IMR-90 (cell line): ENCODE results near the gene RPAIN. TPM values are rescaled to one million over a fixed set of nuclear protein-coding genes. Genes with fewer than 3 reads are reported as not detected.

Experiments
- ATAC-seq: fragments of 200-7000 bp; cut with Tn5 transposase; 2 replicates; pipeline ENCODE4 v1.9.1; 2020; ENCODE audit warnings: low read depth, mild to moderate bottlenecking, moderate library complexity
- BruUV-seq: library from RNA; stranded (reverse); fragments of 400-500 nt; replicated peaks from 2 replicates; lab custom pipeline; 2021; lab: Mats Ljungman, UMichigan
- CTCF ChIA-PET: fragments of 300-600 bp; formaldehyde crosslinking; extraction: SDS; loops from one replicate; lab custom pipeline; 2021; ENCODE audit warnings: antibody characterized with exemption; lab: Yijun Ruan, JAX
- POLR2A ChIA-PET: fragments of 300-600 bp; sonication (Branson Sonifier 250); formaldehyde crosslinking; loops from one replicate; lab custom pipeline; 2022; ENCODE audit warnings: antibody characterized with exemption; ENCODE audit not compliant: unreplicated experiment; lab: Charles Lee
- DNase-seq: peaks from one replicate; pipeline ENCODE4 v3.0.0; 2013
- H2AFZ ChIP-seq: replicated peaks from 2 replicates; pipeline ENCODE3; 2013; ENCODE audit warnings: low read length, mild to moderate bottlenecking; ENCODE audit not compliant: poor library complexity
- H2AK5ac ChIP-seq: 2 replicates; pipeline ENCODE4 v1.6.1; 2013; ENCODE audit warnings: low read depth, low read length, inconsistent platforms
- H2AK9ac ChIP-seq: replicated peaks from 2 replicates; pipeline ENCODE3; 2013; ENCODE audit warnings: mild to moderate bottlenecking, low read depth, low read length, moderate library complexity; ENCODE audit not compliant: poor library complexity
- H2BK120ac ChIP-seq: 2 replicates; pipeline ENCODE4 v1.6.1; 2013; ENCODE audit warnings: low read depth, low read length, inconsistent platforms
- H2BK15ac ChIP-seq: 3 replicates; pipeline ENCODE4 v1.6.1; 2013; ENCODE audit warnings: low read depth, low read length, inconsistent platforms
- H2BK20ac ChIP-seq: 2 replicates; pipeline ENCODE4 v1.6.1; 2013; ENCODE audit warnings: low read depth, mild to moderate bottlenecking, inconsistent platforms, low read length, moderate library complexity
- H2BK5ac ChIP-seq: 2 replicates; pipeline ENCODE4 v1.6.1; 2013; ENCODE audit warnings: mild to moderate bottlenecking, low read depth, low read length, inconsistent platforms; ENCODE audit not compliant: poor library complexity, severe bottlenecking
- H3K14ac ChIP-seq: replicated peaks from 2 replicates; pipeline ENCODE4 v1.6.1; 2013; ENCODE audit warnings: low read depth, low read length, inconsistent platforms
- H3K18ac ChIP-seq: 2 replicates; pipeline ENCODE4 v1.6.1; 2013; ENCODE audit warnings: low read depth, low read length, control low read depth
- H3K23ac ChIP-seq: 2 replicates; pipeline ENCODE4 v1.6.1; 2013; ENCODE audit warnings: low read depth, low read length, inconsistent platforms
- H3K27ac ChIP-seq: 2 replicates; pipeline ENCODE4 v1.5.1; 2013; ENCODE audit warnings: mild to moderate bottlenecking, control low read depth, low read length; ENCODE audit not compliant: insufficient read depth
- H3K27me3 ChIP-seq: 2 replicates; pipeline ENCODE4 v1.6.1; 2013; ENCODE audit warnings: low read length; ENCODE audit not compliant: control insufficient read depth, insufficient read depth
- H3K36me3 ChIP-seq: 2 replicates; pipeline ENCODE4 v1.6.1; 2013; ENCODE audit warnings: low read length, mixed read lengths; ENCODE audit not compliant: control insufficient read depth, insufficient read depth
- H3K4ac ChIP-seq: 2 replicates; pipeline ENCODE4 v1.6.1; 2013; ENCODE audit warnings: low read depth, low read length, inconsistent platforms
- H3K4me1 ChIP-seq: 2 replicates; pipeline ENCODE4 v1.6.1; 2013; ENCODE audit warnings: low read length, mixed read lengths; ENCODE audit not compliant: control insufficient read depth, insufficient read depth
- H3K4me2 ChIP-seq: 2 replicates; pipeline ENCODE4 v1.6.1; 2013; ENCODE audit warnings: low read depth, mild to moderate bottlenecking, control low read depth, low read length, moderate library complexity
- H3K4me3 ChIP-seq: 2 replicates; pipeline ENCODE4 v1.5.1; 2013; ENCODE audit warnings: low read depth, mild to moderate bottlenecking, control low read depth, low read length, moderate library complexity; ENCODE audit not compliant: insufficient read depth
- H3K56ac ChIP-seq: 2 replicates; pipeline ENCODE4 v1.6.1; 2013; ENCODE audit warnings: low read length, inconsistent platforms; ENCODE audit not compliant: insufficient read depth; ENCODE audit errors: extremely low read depth
- H3K79me1 ChIP-seq, 2 experiments: 2 replicates each; pipeline ENCODE4 v1.6.1; 2013; ENCODE audit warnings: low read length in 2 of 2, inconsistent platforms in 1 of 2, low read depth in 1 of 2
- H3K9ac ChIP-seq: 2 replicates; pipeline ENCODE4 v1.6.1; 2013; ENCODE audit warnings: low read depth, low read length, control low read depth
- H3K9me1 ChIP-seq: 2 replicates; pipeline ENCODE4 v1.6.1; 2013; ENCODE audit warnings: low read length, inconsistent platforms; ENCODE audit not compliant: insufficient read depth
- H3K9me3 ChIP-seq: 2 replicates; pipeline ENCODE4 v1.6.1; 2013; ENCODE audit warnings: low read length; ENCODE audit not compliant: control insufficient read depth, insufficient read depth
- H4K20me1 ChIP-seq: 2 replicates; pipeline ENCODE4 v1.6.1; 2013; ENCODE audit warnings: low read length, inconsistent platforms; ENCODE audit not compliant: insufficient read depth
- H4K5ac ChIP-seq: 2 replicates; pipeline ENCODE4 v1.6.1; 2013; ENCODE audit warnings: mild to moderate bottlenecking, low read depth, low read length, control low read depth
- H4K8ac ChIP-seq, 2 experiments: 2 replicates each; pipeline ENCODE4 v1.6.1; 2013; ENCODE audit warnings: low read depth in 2 of 2, low read length in 2 of 2, control low read depth in 1 of 2, inconsistent platforms in 1 of 2
- H4K91ac ChIP-seq: 2 replicates; pipeline ENCODE4 v1.6.1; 2013; ENCODE audit warnings: low read depth, low read length, inconsistent platforms; ENCODE audit not compliant: insufficient read depth
- BHLHE40 ChIP-seq: fragments of 150-350 bp; IDR thresholded peaks from 2 replicates; pipeline ENCODE4 v1.6.1; 2016; ENCODE audit warnings: mild to moderate bottlenecking, low read depth, low read length
- CEBPB ChIP-seq: IDR thresholded peaks from 2 replicates; pipeline ENCODE4 v1.6.1; 2012; ENCODE audit warnings: low read depth, low read length, improper control_type of control experiment
- CHD1 ChIP-seq: IDR thresholded peaks from 2 replicates; pipeline ENCODE4 v1.6.1; 2012; ENCODE audit warnings: low read depth, low read length, improper control_type of control experiment
- CTCF ChIP-seq: conservative IDR thresholded peaks from 2 replicates; pipeline ENCODE4 v1.5.1; 2012; ENCODE audit warnings: mild to moderate bottlenecking, low read depth, low read length, improper control_type of control experiment
- FOS ChIP-seq: fragments of 150-350 bp; IDR thresholded peaks from 2 replicates; pipeline ENCODE4 v1.6.1; 2016; ENCODE audit warnings: low read depth, low read length
- MAFK ChIP-seq: IDR thresholded peaks from 2 replicates; pipeline ENCODE4 v1.6.1; 2012; ENCODE audit warnings: low read depth, low read length, improper control_type of control experiment
- MAZ ChIP-seq: IDR thresholded peaks from 2 replicates; pipeline ENCODE4 v1.6.1; 2012; ENCODE audit warnings: low read depth, mild to moderate bottlenecking, low read length, improper control_type of control experiment, moderate library complexity, borderline replicate concordance
- MXI1 ChIP-seq: IDR thresholded peaks from 2 replicates; pipeline ENCODE4 v1.6.1; 2012; ENCODE audit warnings: low read depth, mild to moderate bottlenecking, low read length, moderate library complexity, borderline replicate concordance
- NFE2L2 ChIP-seq: fragments of 150-350 bp; IDR thresholded peaks from 2 replicates; pipeline ENCODE4 v1.6.1; 2016; ENCODE audit warnings: low read depth, mild to moderate bottlenecking, low read length
- POLR2A ChIP-seq: IDR thresholded peaks from 2 replicates; pipeline ENCODE4 v1.6.1; 2012; ENCODE audit warnings: mild to moderate bottlenecking, low read depth, low read length
- RAD21 ChIP-seq: IDR thresholded peaks from 2 replicates; pipeline ENCODE4 v1.6.1; 2012; ENCODE audit warnings: low read length, improper control_type of control experiment
- RCOR1 ChIP-seq: IDR thresholded peaks from 2 replicates; pipeline ENCODE4 v1.6.1; 2012; ENCODE audit warnings: mild to moderate bottlenecking, low read length, improper control_type of control experiment; ENCODE audit not compliant: insufficient replicate concordance
- RFX5 ChIP-seq: IDR thresholded peaks from 2 replicates; pipeline ENCODE4 v1.8.0; 2012; ENCODE audit warnings: low read depth, mild to moderate bottlenecking, low read length, moderate library complexity
- SMC3 ChIP-seq: fragments of 150-350 bp; IDR thresholded peaks from 2 replicates; pipeline ENCODE4 v1.6.1; 2016; ENCODE audit warnings: low read depth, mild to moderate bottlenecking, antibody characterized with exemption, low read length, moderate library complexity
- WGBS, 2 experiments: methylation state at CpG; one replicate each; pipeline versions ENCODE4 v1.1.5 to v1.1.7; 2013; ENCODE audit warnings: missing lambda C conversion rate in 2 of 2; ENCODE audit not compliant: insufficient read length in 1 of 2; ENCODE audit errors: extremely low coverage in 2 of 2; 5-methylcytosine and 5-hydroxymethylcytosine counted together
- dilution Hi-C: fragments of 300-500 bp; cut with HindIII; formaldehyde crosslinking; loops from one replicate; pipeline ENCODE4 v1.14.3; 2018; ENCODE audit warnings: low sequenced_read_pairs; ENCODE audit not compliant: unreplicated experiment
- in situ Hi-C: fragments of 300-500 bp; cut with MboI; formaldehyde crosslinking; loops from 3 replicates; pipeline ENCODE4 v1.14.3; 2019; ENCODE audit warnings: low sequenced_read_pairs, inconsistent platforms, mixed read lengths
- intact Hi-C: fragments of 100-400 bp; cut with micrococcal nuclease; formaldehyde crosslinking; loops from 2 replicates; pipeline ENCODE4 v1.10.0; 2022
- polyA plus RNA-seq, 3 experiments: library from polyadenylated mRNA; depleted of rRNA; stranded (reverse); fragments of >200 nt; gene quantifications; 2 replicates each; pipeline ENCODE4 v1.2.3, GENCODE V29; 2012; ENCODE audit warnings: low replicate concordance in 1 of 3
- total RNA-seq: library from RNA; depleted of rRNA; stranded (reverse); fragments of >200 nt; gene quantifications from 2 replicates; pipeline ENCODE4 v1.2.3, GENCODE V29; 2012
- TF ChIP-seq, protein P1 (sequence below): fragments of 150-350 bp; IDR thresholded peaks from 2 replicates; pipeline ENCODE4 v1.6.1; 2017; ENCODE audit warnings: mild to moderate bottlenecking, antibody characterized with exemption, low read length, low read depth

Gene RPAIN
- total and polyA plus RNA-seq, 2 of the 4 experiments (the other 2 are of a cell fraction) = 28.7 to 34.9 TPM

DNA sequence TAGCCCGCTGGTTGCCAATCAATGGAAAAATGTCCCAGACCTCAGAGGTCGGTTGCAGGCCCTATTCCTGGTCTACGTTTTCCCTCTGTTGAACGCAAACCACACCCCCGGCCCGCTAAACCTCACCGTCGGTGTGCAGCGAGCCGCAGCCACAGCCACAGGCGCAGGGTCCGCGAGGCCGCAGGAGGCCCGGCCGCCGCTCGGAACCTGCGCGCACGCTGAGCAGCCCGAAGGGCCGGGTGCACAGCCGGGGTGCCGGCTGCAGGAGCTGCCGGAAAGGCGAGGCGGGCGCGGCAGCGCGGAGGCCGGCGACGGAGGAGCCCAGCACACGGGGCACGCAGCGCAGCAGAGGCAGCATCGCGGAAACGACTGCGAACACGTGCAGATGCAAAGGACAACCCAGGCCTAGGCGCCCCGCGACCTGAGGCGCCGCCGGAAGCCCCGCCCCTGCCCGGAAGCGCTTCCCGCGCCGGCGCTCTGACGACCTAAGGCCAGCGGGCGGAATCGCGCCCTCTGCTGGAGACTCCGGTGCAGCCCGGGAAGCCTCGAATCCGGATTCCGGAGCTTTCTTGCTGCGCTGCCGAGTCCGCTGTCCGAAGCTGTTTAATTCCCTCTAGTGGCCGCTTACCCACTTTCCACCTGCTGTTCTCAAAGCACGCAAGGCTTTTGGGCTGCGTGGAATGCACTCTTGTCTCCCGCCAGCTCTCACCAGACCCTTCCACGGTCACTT is 18.9 kb downstream of the RPAIN start, which contains the start of gene C1QBP:
C1QBP (minus strand) TSS at position 440 of the 730 bp plus-strand sequence; CDS start at position 358, 82 bp downstream.
- Histone ChIP-seq H3K36me3 (peaks cover 32% of the 10 kb centered on the region), H3K18ac (no peak within 1 kb of the TSS), H3K14ac (peak within 1 kb of the TSS; percentile 41), H3K23ac (peak within 1 kb of the TSS; percentile 85; the same call in 1 of the 2 replicates), H2BK20ac (no peak within 1 kb of the TSS), H3K27ac (peak within 1 kb of the TSS; percentile 69), H2BK5ac (peak within 1 kb of the TSS; percentile 55), H3K56ac (peak within 1 kb of the TSS; percentile 50), H3K9me1 (peaks cover 3% of the 10 kb centered on the region; the same call in 1 of the 2 replicates), H2AFZ (peak within 1 kb of the TSS; percentile 90), H3K4me1 (peaks cover 7% of the 10 kb centered on the region), H3K4me3 (peak within 1 kb of the TSS; percentile 82), H4K91ac (peak within 1 kb of the TSS; percentile 41; the same call in 1 of the 2 replicates), H2BK15ac (no peak within 1 kb of the TSS), H4K8ac (peak within 1 kb of the TSS; percentile 58 to 85), H3K79me1 (peaks cover 28 to 56% of the 10 kb centered on the region in 2 experiments), H2AK5ac (peak within 1 kb of the TSS; percentile 49; the same call in 1 of the 2 replicates), H3K4me2 (peak within 1 kb of the TSS; percentile 93), H3K27me3 (no peaks in the 10 kb centered on the region), H2BK120ac (no peak within 1 kb of the TSS), H2AK9ac (peak within 1 kb of the TSS; percentile 76), H3K9me3 (no peaks in the 10 kb centered on the region), H3K4ac (peak within 1 kb of the TSS; percentile 25), H3K9ac (peak within 1 kb of the TSS; percentile 89), H4K5ac (peak within 1 kb of the TSS; percentile 46), H4K20me1 (peaks cover 11% of the 10 kb centered on the region)
- DNase-seq (peak; percentile 89), ATAC-seq (peak; percentile 94)
- ChIA-PET CTCF (interaction anchor here (0.6 to 1.3 kb wide), 16 partner anchors 9 to 209 kb away, joined by 3 to 10 read pairs (median 3); partner anchors contain the start of gene NUP88), POLR2A (interaction anchor here (0.6 kb wide), 1 partner anchor 155 kb away, joined by 3 read pairs; no protein-coding TSS in a partner anchor)
- no TSS peak for BruUV-seq
- in situ Hi-C loops (no loop called here), intact Hi-C loops (no loop called here), dilution Hi-C loops (no loop called here)
- WGBS, 2 experiments = 0% methylated on average over 39 of the region's 75 CpGs; no CpG with 5 or more reads in 1 of the 2 experiments
- TF ChIP-seq FOS (no peak), CTCF (peak; percentile 99), RAD21 (peak; percentile 72), CEBPB (no peak), MAFK (peak; percentile 7; the same call in 1 of the 2 replicates), RCOR1 (peak; percentile 48), BHLHE40 (no peak), MAZ (peak; percentile 82; the same call in 1 of the 2 replicates), RFX5 (no peak), POLR2A (no peak; the same call in 1 of the 2 replicates), NFE2L2 (no peak), MXI1 (no peak; the same call in 1 of the 2 replicates), SMC3 (peak; percentile 83), CHD1 (no peak)
- TF ChIP-seq, protein P1, sequence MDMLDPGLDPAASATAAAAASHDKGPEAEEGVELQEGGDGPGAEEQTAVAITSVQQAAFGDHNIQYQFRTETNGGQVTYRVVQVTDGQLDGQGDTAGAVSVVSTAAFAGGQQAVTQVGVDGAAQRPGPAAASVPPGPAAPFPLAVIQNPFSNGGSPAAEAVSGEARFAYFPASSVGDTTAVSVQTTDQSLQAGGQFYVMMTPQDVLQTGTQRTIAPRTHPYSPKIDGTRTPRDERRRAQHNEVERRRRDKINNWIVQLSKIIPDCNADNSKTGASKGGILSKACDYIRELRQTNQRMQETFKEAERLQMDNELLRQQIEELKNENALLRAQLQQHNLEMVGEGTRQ = peak; percentile 3; the same call in 1 of the 2 replicates
